GM12892 (cell line): ENCODE measurements around the gene RNPEP.

Experiments used
- POLR2A ChIP-seq: IDR thresholded peaks from 2 replicates; pipeline ENCODE4 v1.6.1; 2011; ENCODE audit warnings: low read depth, low read length, control low read depth
- POLR2AphosphoS5 ChIP-seq: IDR thresholded peaks from 2 replicates; pipeline ENCODE4 v1.6.1; 2011; ENCODE audit warnings: low read depth, low read length, control low read depth

DNA sequence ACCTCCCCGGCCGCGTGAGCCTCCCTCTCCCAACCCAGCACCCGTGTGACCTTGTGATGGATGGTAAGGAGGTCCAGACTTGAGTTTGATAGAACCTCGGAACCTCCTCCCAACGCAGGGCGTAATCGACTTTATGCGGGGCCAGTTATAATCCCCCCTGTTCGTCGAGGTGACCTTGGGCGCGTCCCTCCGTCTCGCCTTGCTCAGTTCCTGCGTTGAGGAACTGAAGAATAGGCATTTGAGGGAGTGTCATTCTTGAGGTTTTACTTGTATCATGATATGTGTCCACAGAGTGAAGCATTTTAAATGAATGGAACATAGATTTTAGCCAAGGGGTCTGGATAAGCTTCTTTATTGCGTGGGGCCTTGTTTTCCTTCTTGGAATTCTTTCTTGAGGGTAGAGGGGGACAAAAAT, 26.7 kb upstream of the RNPEP start:
- no peak for TF ChIP-seq POLR2A
- no peak for TF ChIP-seq POLR2AphosphoS5
